Activated T-cell treated with anti-CD3 and anti-CD28 coated beads for 48 hours (primary cell): ENCODE results near the gene PTPRCAP.
A peak's percentile ranks its signal among the peaks of the same experiment; 100 is the strongest.
"Not testable (repeated sequence)": the region's sequence is repeated elsewhere in the genome, so short reads cannot be mapped to it uniquely, and the experiment has no call there.

Source experiments
- DNase-seq: peaks from one replicate; pipeline ENCODE4 v3.0.0-alpha.2; 2020; ENCODE audit warnings: low read depth

Gene PTPRCAP

DNA sequence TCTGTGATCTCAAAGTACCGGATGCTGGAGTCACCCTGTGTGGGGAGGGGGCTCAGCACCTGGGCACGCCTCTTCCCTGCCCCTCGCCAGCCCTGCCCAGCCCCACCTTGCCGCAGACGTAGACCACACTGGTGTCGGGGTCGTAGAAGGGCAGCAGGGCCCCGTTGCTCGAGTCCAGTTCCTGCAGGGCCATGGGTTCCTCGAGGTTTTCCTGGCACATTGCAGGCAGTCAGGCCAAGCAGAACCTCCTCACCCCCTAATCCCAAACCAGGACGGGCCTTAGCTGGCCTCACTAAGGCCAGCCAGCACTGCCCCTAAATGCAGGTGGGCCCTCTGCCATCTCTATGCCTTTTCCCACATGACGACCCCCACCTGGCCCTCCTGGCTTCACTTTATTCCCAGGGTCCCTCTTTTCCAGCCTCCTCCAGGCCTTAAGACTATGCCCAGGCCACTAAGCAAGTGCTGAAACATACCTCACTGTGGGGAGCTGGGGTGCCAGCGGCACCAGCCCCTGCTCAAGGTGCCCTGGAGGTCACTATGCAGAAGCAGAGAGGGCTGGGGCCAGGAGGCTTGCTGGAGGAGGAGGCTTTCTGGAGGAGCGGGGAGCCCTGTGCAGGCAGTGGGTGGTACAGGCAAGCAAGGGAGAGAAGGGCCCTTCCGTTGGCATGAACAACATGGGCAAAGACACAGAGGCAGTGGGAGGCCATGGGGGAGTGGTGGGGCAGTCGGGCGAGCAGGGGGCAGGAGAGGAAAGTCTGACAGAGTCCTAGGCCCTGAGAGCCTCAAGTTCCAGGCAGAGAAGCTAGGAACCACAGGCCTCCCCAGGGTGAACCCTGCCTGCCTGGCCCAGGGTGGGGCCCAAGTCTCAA lies 3.0 kb upstream of the PTPRCAP start:
- DNase-seq: no peak

GRCh38 chr11:67439321-67440228 lies 2.1 kb upstream of the PTPRCAP start:
- DNase-seq: no peak

DNA sequence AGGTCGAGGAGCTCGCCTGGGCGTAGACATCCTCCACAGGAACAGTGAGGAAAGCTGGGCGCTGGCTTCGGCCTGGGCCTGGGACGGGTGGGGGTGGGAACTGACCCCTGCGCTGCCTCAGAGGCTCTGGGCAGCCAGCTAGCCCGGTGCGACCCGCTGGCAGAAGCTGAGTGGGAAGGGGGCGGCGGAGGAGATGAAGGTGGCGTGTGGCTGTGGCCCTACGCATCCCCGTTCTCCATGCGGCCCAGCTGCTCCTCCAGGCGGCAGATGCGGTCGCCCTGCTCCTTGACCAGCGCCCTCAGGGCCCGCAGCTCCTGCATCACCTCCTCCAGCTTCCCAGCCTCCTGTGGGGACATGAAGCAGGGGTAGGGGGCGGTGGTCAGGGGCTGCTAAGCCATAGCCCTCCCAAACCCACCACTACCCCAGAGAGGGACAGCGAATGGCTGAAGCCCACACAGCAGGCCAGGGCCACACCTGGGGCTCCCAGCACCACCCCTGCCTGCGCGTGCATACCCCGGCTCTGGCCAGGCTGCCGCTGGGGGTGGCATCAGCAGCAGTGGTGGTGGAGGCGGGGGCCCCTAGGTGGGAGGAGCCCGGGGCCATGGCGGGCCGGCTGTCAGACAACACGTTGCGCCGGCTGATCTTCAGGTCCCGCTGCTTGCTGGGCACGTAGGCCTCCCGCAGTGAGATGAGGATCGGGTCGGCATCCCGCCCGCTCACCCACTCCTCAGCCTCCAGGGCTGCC lies 848 bp upstream of the PTPRCAP start:
- peak; percentile 82 for DNase-seq

- no peak for DNase-seq
Observed at GRCh38 chr11:67437809-67438157, 301 bp upstream of the PTPRCAP start.

- DNase-seq: peak; percentile 75
Observed at GRCh38 chr11:67436459-67437081, 912 bp downstream of the PTPRCAP start.

DNA sequence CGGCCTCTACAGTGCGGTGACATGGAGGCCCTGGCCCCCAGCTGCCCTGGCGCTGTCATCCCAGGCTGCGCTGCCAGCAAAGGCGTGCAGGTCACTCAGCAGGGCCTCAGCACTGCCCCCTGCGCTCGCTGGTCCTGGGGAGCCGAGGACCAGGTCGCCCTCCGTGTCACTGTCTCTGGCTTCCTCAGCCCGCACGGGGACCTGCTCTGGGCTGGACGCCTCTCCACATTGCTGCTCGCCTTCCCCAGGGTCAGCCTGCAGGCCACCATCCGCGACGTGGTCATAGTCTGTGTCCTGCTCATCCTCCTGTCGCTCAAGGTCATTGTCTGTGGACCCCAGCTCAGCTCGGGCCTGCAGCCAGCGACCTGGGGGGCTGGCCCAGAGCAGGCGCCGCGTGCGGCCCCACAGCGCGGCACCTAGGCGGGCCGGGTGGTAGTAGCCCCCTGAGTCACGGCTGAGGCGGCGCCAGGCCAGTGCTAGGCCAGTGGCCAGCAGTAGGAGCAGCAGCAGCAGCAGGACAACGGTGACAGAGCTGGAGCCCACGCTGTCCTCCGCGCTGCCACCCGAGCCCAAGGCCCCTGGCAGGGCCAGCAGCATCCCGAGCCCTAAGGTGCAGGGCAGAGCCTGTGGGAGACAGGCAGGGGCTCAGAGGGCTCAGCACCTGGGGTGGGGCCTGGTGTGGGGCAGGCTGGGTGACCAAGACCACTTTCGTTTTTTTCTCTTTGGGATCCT lies 1.6 kb downstream of the PTPRCAP start:
- DNase-seq: no peak

DNA sequence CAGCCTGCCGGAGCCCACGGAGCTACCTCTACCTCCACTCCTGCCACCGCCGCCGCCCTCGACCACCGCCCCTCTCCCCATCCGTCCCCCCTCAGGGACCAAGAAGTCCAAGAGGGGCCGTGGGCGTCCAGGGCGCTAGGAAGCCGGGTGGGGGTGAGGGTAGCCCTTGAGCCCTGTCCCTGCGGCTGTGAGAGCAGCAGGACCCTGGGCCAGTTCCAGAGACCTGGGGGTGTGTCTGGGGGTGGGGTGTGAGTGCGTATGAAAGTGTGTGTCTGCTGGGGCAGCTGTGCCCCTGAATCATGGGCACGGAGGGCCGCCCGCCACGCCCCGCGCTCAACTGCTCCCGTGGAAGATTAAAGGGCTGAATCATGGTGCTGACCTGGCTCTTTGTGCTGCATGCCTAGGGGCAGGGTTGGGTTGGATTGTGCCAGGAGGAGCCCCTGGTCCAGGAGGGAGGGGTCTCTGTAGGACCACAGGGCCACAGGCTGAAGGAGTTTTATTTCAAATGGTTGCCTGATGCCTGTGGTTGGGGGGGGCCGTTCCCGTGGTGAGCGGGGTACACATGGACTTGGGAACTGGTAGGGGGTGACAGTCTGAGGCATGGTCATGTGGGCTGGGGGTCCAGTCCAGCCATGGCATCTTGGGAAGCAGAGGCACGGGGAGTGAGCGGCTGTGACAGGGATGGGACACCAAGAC lies 2.3 kb downstream of the PTPRCAP start:
- no peak for DNase-seq

- DNase-seq: no peak
Observed at GRCh38 chr11:67434395-67434881, 3.0 kb downstream of the PTPRCAP start.

DNA sequence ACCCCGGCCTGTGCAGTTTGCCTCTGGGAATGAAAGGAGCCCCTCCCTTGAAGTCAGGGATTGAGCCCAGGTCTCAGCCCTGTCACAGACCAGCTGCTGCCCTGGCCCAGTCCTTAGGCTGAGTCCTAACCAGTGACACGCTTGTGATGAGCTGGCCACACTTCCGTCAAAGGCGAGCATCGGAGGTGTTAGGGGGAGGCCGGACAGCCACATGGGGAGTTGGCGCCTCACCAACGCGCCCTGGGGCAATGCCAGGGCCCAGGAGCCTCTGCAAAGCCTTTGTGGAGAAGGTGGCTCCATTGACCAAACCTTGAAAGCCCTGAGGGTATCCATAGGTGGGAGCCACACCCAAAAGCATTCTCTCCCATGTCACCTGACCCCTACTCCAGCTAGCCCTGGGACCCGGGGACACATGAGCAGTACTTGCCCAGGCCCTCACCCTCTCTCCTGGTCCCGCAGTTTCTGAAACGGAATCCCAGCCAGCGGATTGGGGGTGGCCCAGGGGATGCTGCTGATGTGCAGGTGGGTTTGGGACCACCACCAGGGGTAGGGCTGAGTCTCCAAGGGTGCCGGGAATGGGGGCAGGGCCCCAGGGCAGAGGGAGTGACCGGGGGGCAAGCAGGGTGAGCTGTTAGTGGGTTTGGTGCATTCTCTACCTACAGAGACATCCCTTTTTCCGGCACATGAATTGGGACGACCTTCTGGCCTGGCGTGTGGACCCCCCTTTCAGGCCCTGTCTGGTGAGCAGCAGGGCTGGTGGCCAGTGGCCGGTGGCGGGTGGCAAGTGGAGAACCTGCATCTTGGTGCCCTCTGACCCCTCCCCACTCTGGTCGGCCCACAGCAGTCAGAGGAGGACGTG lies 3.7 kb downstream of the PTPRCAP start:
- DNase-seq: no peak

DNA sequence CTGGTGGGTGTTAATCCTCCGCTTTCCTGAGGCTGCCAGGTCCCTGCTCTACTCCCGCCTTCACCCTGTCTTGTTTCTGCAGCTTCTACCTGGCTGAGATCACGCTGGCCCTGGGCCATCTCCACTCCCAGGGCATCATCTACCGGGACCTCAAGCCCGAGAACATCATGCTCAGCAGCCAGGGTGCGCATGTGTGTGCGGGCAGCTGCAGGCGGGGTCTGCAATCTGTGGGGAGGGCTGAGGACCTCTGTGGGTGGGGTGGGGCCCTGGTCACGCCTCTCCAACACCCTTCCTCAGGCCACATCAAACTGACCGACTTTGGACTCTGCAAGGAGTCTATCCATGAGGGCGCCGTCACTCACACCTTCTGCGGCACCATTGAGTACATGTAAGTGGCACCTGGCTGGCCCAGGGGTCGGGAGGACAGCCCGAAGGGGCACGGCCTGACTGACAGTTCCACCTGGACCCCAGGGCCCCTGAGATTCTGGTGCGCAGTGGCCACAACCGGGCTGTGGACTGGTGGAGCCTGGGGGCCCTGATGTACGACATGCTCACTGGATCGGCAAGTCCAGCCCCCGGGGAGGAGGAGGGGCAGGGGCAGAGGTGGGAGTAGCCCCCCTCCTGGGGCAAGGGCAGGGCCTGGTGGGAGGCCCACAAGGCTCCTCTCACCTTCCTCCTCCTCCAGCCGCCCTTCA lies 4.7 kb downstream of the PTPRCAP start:
- DNase-seq: no peak

- no peak for DNase-seq
Observed at GRCh38 chr11:67431346-67432249, 5.9 kb downstream of the PTPRCAP start.

DNA sequence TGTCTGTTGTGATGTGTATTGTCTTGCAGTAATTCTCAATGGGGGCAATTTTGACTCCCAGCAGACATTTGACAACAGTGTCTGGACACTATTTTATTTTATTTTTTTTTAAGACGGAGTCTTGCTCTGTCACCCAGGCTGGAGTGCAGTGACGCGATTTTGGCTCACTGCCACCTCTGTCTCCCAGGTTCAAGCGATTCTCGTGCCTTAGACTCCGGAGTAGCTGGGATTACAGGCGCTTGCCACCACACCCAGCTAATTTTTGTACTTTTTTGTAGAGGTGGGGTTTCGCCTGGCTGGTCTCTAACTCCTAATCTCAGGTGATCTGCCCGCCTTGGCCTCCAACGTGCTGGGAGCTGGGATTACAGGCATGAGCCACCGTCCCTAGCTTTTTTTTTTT lies 7.8 kb downstream of the PTPRCAP start:
- DNase-seq: no peak

DNA sequence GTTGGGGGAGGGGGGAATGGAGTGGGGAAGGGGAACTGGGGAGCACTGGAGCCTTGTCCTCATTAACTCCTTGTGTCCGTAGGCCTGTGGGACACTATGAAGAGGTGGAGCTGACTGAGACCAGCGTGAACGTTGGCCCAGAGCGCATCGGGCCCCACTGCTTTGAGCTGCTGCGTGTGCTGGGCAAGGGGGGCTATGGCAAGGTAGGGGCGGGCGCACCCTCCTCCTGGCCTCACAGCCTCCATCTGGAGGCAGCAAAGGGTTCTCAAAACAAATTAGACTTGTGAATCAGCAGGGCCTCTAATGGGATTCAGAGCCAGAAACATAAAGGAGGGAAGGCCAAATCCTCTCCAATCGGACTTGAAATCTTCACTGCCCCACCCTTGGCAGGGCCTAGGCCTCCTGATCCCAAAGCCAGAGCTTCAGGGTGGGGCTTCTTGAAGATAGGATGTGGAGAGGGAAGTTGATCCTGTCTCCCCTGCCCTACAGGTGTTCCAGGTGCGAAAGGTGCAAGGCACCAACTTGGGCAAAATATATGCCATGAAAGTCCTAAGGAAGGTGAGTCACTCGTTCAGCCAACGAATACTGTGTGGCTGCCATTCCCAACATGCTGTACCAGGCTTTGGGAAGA lies 8.3 kb downstream of the PTPRCAP start:
- no peak for DNase-seq

DNA sequence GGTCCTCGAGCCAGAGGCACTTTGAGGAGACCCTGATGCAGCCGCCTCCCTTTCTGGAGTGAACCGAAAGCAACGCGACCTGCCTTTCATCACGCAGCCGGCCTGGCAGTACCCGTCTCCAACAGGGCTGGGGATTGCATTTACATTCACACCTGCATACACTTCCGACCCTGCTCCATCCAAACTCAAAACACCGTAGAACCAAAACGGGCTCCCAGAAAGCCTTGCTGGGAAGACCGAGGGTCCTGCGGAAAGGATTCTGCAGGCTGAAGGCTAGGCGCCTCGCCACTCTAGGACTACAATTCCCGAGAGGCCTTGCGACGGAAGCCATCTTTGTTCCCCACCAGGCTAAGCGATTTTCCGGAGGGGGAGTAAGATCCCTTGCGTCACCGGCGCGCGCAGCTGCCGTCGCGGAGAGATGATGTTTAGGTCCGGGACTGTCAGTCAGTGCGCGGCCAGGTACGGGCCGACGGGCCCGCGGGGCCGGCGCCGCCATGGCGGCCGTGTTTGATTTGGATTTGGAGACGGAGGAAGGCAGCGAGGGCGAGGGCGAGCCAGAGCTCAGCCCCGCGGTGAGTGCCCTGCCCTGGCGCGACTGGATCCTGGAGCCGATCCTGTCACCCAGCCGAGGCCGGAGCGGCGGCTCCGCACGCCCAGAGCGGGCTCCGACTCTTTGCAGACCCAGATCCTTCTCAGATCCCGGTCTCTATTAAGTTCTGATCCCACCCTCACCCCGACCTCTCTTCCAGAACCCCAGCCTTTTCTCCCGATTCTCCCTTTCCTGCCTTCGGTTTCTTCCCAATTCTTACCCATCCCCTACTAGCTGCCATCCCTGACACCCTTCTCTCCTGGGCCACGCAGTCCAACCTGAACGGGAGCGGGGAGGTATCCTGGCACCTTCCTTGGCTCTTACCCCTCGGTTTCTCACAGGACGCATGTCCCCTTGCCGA lies 9.2 kb downstream of the PTPRCAP start, which contains the start of gene RPS6KB2:
Gene RPS6KB2, plus strand, starts transcription at position 443 of the 950 bp plus-strand sequence. Its CDS starts 52 bp downstream, at position 495.
- peak; percentile 98 for DNase-seq

GRCh38 chr11:67427364-67427859 lies 10.1 kb downstream of the PTPRCAP start:
- DNase-seq: not testable (repeated sequence)
